ENCODE data around the gene WWOX. TPM values are rescaled to one million over a fixed set of nuclear protein-coding genes. Genes with fewer than 3 reads are reported as not detected.

WWOX gene
- total and polyA plus RNA-seq, 2 of the 4 experiments (the other 2 are of a cell fraction), result 2.7 to 5.4 TPM

- H2BK120ac ChIP-seq (ENCODE audit: low read depth, low read length), result no peak overlapping the region
- H4K20me1 ChIP-seq (ENCODE audit: insufficient read depth, low read length), result no peaks in the 10 kb centered on the region
- H3K56ac ChIP-seq (ENCODE audit: extremely low read depth, insufficient read depth, low read length), result no peak overlapping the region
- no peak overlapping the region for H3K27ac ChIP-seq (ENCODE audit: insufficient read depth, low read length)
- ChIA-PET CTCF (no interaction called here), POLR2A (ENCODE audit: unreplicated experiment) (no interaction called here)
- no peaks in the 10 kb centered on the region for H3K79me1 ChIP-seq (ENCODE audit: low read depth in 1 of 2, low read length in 2 of 2)
- WGBS, 2 experiments (ENCODE audit: extremely low coverage in 2 of 2, insufficient read length in 1 of 2), result 100% methylated on average over 1 of the region's 10 CpGs; no CpG with 5 or more reads in 1 of the 2 experiments
- no peak overlapping the region for H3K18ac ChIP-seq (ENCODE audit: low read depth, low read length)
- H3K23ac ChIP-seq (ENCODE audit: low read depth, low read length), result no peak overlapping the region
- no peak for DNase-seq
- H4K91ac ChIP-seq (ENCODE audit: insufficient read depth, low read depth, low read length), result no peak overlapping the region
- no peaks in the 10 kb centered on the region for H3K27me3 ChIP-seq (ENCODE audit: control insufficient read depth, insufficient read depth, low read length)
- no peaks in the 10 kb centered on the region for H3K9me1 ChIP-seq (ENCODE audit: insufficient read depth, low read length)
- no peak overlapping the region for H2BK20ac ChIP-seq (ENCODE audit: low read depth, low read length)
- H3K4ac ChIP-seq (ENCODE audit: low read depth, low read length), result no peak overlapping the region
- H3K36me3 ChIP-seq (ENCODE audit: control insufficient read depth, insufficient read depth, low read length), result no peaks in the 10 kb centered on the region
- no peak overlapping the region for H3K4me3 ChIP-seq (ENCODE audit: insufficient read depth, low read depth, low read length)
- no peak overlapping the region for H3K14ac ChIP-seq (replicated peaks; ENCODE audit: low read depth, low read length)
- dilution Hi-C loops (cut with HindIII; ENCODE audit: low sequenced_read_pairs, unreplicated experiment), result no loop called here
- H4K8ac ChIP-seq (ENCODE audit: low read depth in 2 of 2, low read length in 2 of 2), result no peak overlapping the region
- H4K5ac ChIP-seq (ENCODE audit: low read depth, low read length), result no peak overlapping the region
- H2BK5ac ChIP-seq (ENCODE audit: low read depth, low read length, poor library complexity, severe bottlenecking), result no peak overlapping the region
- in situ Hi-C loops (cut with MboI; ENCODE audit: low sequenced_read_pairs), result no loop called here
- no peaks in the 10 kb centered on the region for H3K4me1 ChIP-seq (ENCODE audit: control insufficient read depth, insufficient read depth, low read length)
- H2BK15ac ChIP-seq (ENCODE audit: low read depth, low read length), result no peak overlapping the region
- no TSS peak for BruUV-seq (replicated peaks)
- no peak for ATAC-seq (ENCODE audit: low read depth)
- H3K4me2 ChIP-seq (ENCODE audit: low read depth, low read length), result no peak overlapping the region
- no peak overlapping the region for H3K9ac ChIP-seq (ENCODE audit: low read depth, low read length)
- H2AK5ac ChIP-seq (ENCODE audit: low read depth, low read length), result no peak overlapping the region
- intact Hi-C loops (cut with micrococcal nuclease), result no loop called here
- H2AK9ac ChIP-seq (replicated peaks; ENCODE audit: low read depth, low read length, poor library complexity), result no peak overlapping the region
- peaks cover 10% of the 10 kb centered on the region for H3K9me3 ChIP-seq (ENCODE audit: control insufficient read depth, insufficient read depth, low read length)
- no peak overlapping the region for H2AFZ ChIP-seq (replicated peaks; ENCODE audit: low read length, poor library complexity)
- TF ChIP-seq CHD1 (IDR thresholded peaks at IDR 0.05; ENCODE audit: low read depth, low read length) (no peak), CEBPB (IDR thresholded peaks at IDR 0.05; ENCODE audit: low read depth, low read length) (no peak), RFX5 (IDR thresholded peaks at IDR 0.05; ENCODE audit: low read depth, low read length) (no peak), SMC3 (IDR thresholded peaks at IDR 0.05; ENCODE audit: low read depth, low read length) (no peak), CTCF (conservative IDR thresholded peaks at IDR 0.05; ENCODE audit: low read depth, low read length) (no peak), BHLHE40 (IDR thresholded peaks at IDR 0.05; ENCODE audit: low read depth, low read length) (no peak), MAZ (IDR thresholded peaks at IDR 0.05; ENCODE audit: borderline replicate concordance, low read depth, low read length) (no peak), MXI1 (IDR thresholded peaks at IDR 0.05; ENCODE audit: borderline replicate concordance, low read depth, low read length) (no peak), RAD21 (IDR thresholded peaks at IDR 0.05; ENCODE audit: low read length) (no peak), USF2 (IDR thresholded peaks at IDR 0.05; ENCODE audit: low read depth, low read length) (no peak)
These were observed 399.9 kb downstream of the WWOX start for GRCh38 chr16:78499399-78499798.
